Epidermal melanocyte (primary cell): ENCODE measurements around the gene TRPM8.

ENCODE experiments used
- DNase-seq: peaks from one replicate; pipeline ENCODE4 v3.0.0; 2011; ENCODE audit warnings: low spot score; ENCODE audit not compliant: insufficient read length

Gene TRPM8

DNA sequence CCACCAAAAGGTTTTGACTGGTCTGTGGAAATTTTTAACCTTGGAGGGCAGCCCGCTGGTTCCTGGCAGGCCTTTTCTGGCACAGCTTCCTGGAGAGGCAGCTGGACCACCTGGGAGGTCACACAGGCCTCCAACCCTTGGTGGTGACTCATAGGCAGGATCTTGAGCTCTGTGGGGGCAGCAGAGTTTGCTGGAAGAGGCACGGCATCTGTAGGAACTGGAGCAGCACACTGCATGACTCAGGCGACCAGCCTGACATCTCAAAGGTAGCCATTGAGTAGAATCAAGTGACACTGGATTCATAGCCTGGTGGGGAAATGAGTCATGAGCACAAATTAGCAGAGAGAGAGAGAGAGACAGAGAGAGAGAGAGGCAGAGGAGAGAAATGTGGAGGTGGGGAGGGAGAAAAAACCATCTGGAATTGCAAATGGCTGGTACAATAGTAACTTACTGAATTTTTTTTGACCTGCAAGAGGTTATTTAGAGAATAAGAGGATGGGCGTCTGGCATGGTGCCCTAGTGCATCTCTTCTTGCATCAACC, 57.4 kb downstream of the TRPM8 start:
- DNase-seq, result no peak

DNA sequence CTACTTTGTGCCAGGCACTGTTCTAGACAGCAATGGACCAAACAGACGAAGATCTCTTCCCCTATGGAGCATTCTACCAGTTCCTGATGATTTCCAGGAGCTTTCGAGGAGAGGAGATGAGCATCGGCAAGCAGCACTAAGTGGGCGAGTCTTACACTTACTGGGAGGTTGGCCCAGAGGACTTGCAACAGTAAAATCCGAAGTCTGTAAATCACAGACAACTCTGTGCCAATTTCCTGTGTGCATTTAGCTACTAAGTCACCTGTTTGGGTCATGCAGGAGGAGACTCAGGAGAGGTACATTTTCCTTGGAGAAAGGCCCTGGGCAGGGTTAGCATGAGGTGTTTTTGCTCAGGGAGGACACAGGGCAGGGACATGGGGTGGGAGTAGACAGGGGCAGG, 58.9 kb downstream of the TRPM8 start:
- DNase-seq, result no peak

DNA sequence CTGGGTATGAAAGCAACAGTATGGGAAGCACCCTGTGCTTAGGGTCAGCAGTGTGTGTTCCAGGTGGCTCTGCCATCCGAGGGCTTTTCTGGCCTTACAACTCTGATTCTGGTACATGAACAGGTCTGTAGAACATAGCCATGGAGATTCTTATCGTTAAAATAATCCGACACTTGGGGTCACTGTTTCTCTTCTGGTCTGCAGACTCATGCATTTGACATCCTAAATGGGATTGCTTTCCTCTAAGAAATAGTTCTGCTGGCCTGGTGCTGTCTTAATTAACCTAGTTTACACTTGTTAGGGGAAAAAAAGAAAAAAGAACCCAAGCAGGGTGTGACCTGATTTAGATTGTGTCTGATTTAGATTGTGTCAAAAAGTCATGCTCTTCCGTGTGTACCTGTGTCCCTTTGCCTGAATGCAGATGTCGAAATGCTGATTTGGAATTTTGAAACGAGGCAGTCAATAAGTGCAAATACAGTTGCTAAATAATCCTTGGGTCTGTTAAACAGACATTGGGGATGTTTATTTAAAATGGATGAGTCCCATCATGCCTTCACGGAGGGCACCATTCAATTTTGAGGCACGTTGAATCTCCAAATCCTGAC, 59.6 kb downstream of the TRPM8 start:
- peak; percentile 73 for DNase-seq

DNA sequence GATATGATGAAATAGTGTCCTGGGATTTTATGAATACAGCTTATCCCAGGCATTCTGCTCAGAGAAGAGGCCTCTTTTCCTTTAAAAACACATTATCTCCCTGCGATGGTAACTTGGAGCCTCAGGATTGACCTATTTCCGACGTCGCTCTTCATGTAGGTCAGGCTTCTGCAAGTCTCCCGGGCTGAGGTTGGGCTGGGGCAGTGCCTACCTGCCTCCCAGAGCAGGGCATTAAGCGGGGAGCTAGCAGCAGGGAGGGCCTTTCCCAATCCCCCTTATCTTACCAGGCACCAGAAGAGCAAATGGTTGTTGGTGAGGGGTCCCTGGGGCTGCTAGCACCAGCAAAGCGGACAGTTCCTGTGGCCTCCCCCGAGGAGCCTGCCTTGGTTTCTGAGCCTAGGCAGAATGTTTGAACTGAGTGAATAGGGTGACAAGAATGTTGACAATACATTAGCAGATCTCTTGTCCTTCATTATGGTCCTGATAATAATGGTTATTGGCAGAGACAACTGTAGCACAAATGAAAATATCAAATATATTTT, 60.2 kb downstream of the TRPM8 start:
- DNase-seq, result no peak

DNA sequence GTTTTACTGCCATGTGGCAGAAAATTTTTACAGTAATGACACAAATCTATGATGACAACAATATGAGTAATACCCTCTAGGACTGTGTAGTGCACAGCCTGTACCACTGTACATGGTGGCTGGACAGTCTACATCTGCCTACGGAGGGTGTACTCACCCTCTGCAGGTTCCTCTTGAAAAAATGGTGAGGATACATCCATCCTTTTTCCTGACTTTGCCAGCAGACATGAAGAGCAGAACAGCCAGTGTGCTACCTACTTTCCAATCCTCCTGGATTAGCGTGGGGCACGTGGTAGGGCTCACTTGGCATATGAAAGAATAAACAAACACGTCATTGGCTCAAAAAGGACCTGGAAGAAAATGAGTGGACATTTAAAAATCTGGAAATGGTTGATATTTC, 62.6 kb downstream of the TRPM8 start:
- DNase-seq, result no peak

DNA sequence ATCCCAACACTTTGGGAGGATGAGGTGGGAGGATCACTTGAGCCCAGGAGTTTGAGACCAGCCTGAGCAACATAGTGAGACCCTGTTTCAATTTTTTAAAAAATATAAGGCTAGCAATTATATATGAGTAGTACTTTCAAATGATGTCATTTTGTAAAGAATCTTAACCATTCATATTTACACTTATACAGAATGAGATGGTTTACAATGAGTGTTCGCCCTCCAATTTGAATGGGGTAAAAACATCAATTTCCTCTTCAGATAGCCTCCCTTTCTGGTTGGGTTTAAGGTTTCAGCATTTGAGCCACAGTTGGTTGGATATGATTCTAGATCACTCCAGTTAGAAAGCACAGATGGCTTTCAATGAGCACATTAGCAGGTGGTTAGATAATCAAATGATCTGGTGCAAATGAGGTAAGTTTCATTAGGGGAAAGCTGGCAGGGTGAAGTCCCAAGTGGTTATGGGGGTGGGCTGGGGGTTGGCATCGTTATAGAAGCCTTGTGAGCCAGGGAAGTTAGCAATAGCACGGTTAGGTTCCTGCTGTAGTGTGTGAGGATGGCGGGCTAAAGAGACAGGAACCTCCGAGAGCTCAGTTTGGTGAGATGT, 63.9 kb downstream of the TRPM8 start:
- DNase-seq, result no peak

DNA sequence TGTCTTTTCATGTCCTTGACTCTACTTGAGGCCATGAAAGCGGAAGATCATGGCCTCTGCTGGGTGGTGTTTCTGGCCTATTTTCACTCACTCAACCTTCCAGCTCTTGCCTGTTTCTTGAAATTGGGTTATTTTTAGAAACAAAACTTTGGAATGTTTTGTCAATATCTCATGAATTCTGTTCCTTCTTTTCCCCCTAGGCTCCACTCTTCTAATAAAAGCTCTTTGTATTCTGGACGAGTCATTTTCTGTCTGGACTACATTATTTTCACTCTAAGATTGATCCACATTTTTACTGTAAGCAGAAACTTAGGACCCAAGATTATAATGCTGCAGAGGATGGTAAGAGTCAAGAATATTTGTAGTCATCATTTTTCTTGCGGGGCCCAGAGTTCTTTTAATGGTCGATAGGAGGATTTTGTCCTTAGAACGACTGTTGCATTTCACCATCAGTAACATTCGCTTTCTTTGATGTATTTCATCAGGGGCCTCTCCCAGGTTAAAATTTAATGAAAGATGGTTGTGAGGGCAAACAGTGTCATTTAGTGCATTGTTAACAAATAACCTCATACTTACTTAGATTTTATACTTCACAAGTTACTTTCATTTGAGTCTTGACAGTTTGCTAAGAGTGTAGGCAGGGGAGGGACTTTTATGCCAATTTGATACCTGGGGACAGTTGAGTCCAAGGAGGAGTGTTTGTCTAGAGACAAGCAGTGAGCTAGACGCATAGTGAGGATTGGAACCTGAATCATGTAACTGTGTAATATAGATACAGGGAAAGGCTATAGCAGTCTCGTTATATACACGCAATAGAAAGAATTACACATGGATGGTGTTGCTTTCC, 64.6 kb downstream of the TRPM8 start:
- DNase-seq, result peak; percentile 62

DNA sequence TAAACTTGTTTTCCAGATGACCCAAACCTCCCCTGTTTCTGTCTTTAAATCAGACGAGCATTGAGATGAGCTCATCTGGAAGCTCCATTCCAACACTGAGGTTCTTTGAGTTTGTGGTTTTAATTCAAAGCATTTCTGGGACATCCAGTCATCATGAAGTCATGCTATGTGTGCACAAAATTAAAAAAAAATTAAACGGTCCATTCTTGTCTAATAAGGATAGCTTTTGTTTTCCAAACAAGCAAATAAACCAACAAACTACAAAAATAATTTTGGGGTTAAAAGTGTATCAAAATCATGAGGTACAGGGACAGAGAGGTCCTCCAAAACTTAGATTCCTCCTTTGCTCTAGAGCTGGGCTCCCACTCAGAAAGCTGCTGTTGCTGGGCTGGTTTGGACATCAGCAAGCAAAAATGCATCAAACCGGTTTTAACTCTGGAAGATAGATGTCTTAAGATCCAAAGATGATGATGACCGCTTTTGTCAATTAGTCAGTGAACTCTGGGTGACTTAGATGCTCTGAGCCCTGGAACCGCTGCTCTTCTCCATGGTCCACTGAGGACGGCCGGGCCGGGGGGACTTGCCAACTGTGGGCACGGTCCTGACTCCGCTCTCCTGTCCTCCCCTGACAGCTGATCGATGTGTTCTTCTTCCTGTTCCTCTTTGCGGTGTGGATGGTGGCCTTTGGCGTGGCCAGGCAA, 65.4 kb downstream of the TRPM8 start:
- DNase-seq, result no peak

DNA sequence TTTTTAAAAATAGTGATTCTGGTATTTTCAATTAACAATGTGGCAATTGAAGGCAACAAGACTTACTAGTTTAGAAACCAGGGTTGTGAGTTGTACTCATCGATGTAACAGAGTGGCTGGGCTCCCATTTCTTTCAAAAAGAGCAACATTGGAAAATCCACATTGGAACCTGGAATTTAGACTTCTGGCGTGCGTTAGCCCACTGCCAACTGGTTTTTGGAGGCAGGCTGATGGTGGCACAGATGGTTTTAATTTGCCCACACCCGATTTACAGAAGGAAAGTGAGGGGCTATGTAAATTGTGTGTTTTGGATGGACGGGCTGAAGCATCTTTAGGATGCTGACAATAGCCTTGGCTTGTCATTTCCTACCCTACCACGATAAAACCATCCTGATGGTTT, 66.3 kb downstream of the TRPM8 start:
- no peak for DNase-seq

DNA sequence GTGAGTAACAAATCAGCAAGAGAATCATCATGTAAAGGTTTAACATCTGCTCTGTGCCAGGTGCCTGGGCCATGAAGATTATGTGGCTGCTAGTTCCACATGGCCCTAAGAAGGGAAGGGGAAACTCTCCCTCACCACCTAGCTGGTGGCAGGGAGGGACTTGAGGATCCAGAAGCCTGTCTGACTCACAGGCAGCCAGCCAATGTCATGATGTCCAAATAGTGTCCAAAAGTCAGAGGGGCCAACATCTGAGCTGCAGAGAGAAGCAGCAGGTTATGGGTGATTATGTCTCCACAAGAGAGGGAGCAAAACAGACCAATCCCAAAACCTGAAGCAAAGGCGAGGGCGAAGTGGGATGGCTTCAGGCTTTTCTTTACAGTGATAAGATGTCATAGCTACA, 71.4 kb downstream of the TRPM8 start:
- DNase-seq, result no peak

DNA sequence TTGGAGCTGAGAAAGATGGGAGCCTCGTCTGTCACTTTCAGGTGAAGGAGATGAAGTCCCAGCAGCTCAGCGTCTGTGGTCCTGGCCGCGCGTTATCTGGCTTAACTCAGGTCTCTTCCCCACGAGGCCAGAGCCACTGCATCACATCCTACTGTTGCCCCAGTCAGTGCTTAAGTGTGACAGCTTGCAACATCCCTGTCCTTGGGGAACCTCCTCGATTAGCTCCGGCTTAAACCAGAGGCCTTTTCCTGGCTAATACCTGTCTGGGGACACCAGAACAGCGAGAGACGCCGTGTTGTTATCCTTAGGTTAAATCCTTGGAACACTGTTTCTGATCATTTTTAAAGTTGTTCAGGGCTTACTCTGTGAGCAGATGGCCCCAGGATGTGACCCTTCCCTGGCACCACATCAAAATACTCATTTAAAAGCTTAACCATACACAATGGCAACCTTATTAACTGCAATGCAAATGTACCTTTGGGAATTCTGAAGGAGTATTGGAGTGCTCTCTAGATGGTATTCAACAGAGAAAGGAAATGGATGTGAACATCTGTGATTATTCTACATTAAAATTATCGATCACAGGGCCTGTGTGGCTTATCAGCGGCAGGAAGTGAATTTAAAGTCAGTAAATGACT, 72.2 kb downstream of the TRPM8 start:
- no peak for DNase-seq

DNA sequence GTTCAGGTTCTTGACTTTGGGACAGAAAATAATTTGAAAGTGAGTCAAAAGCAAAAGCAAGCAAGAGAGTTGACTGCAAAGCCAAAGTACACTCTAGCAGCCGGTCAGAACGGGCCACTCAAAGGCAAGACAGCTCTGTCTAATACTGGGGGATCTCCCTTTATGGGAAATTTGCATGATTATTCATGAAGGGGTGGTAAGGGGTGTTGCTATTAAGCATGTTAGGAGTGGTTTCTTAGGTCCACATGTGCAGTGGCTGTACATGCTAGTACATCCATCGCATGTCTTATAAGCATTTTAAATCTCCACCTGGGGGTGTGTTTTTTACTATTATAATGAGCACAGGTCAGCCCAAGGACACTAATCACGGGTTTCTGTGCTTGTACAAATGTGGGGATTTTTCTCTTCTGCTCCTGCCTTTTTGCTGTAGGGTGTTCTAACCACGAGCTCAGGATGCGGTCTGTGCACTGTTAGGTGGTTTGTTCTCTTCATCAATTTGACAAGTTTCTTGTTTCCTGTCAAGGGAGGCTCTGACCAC, 73.2 kb downstream of the TRPM8 start:
- no peak for DNase-seq

DNA sequence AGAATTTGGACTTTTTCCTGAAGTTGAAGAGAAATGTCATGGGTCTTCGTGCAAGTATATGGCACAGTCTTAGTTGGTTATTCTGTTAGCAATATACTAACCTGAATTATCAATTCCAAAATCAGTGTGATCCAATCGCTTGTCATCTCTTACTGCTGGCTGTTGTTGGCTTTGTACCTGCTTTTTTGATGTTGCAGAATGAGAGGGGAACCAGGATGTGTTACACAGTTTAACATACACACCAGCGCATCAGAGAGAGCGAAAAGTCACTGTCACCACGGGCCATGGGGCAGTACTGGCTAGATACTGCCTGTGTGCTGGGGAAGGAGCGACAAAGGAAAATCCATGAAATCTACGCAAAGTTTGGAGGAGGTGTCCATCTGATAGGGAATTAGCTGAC, 74.0 kb downstream of the TRPM8 start:
- no peak for DNase-seq

DNA sequence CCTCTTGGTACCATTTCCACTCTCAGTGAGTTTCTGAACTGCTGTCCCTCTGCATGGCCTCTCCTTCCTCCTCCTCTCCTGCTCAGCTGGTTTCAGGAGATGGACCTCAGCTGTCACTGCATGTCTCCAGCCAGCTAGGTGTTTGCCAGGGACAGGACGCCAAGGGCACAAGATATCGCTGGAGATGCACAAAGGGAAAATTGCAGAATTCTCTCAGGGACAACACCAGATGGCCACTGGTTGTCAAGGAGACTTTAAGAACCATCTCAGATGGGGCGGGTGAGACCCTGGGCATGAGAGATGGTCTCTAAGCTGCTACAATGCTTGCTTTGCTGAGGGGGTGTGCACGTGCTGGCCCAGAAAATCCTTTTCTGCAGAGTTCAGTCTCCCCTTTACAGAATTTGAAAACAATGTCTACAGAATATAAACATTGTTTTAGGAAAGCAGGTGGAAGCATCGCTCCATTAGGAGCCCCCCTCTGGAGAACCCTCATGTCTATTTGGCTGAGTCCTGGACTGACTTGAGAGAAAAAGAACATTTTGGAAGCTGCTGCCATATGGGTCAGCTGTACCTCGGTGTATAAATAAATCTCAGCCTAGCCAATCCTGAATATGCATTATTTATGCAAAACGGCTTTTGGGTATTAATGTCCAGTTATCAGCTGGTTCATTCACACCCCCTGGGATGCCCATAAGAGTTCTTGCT, 75.5 kb downstream of the TRPM8 start:
- DNase-seq, result no peak

DNA sequence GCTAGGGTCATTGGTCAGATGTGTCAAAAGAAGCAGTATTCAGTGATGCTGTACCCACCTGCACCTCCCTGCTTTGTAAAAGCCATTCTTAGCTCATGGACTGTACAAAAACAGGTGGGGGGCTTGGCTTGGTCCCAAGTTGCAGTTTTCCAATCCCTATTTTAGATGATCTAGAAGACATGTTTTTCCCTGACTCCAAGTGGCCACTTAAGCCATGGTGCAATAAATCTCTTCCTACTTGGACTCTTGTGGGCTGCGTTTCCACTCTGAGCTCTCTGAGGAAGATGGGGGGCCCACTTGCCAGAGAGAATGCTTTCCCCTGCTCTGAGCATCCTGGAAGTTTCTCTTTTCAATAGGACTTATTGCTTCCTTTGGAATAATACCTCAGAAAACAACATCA, 76.3 kb downstream of the TRPM8 start:
- no peak for DNase-seq

DNA sequence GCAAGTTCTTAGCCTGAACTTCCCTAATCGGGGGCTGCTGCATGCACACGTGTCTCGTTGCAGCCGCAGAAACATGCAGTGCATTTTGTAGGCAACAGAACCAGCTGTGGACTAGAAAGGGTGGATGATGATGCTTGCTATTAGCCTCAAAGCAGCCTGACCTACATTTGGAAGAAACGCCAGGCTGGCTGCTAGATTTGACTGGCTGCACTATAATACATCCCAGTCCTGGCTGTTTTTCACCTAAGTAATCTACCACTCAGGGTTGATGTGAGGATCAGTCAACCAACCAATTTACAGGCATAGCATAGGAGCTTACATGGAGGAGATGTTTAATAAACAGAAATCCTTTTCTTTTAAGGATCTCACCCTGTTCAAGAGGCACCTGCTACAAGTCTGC, 77.0 kb downstream of the TRPM8 start:
- DNase-seq, result no peak

DNA sequence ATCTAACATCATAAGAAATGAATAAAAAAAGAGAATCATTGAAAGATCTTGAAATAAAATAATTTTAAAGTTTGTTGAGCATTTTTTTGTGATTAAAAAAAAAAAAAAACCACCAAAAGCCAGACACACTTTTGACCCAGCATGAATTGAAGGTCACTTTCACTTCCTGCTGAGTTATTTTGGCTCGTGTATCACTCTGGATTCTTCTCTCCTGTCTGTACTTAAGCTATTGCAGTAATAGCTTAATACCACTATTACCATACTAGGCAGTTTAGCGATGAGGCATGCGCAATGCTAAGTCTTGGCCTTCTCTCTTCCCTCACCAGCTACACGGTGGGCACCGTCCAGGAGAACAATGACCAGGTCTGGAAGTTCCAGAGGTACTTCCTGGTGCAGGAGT, 78.8 kb downstream of the TRPM8 start:
- DNase-seq, result no peak

DNA sequence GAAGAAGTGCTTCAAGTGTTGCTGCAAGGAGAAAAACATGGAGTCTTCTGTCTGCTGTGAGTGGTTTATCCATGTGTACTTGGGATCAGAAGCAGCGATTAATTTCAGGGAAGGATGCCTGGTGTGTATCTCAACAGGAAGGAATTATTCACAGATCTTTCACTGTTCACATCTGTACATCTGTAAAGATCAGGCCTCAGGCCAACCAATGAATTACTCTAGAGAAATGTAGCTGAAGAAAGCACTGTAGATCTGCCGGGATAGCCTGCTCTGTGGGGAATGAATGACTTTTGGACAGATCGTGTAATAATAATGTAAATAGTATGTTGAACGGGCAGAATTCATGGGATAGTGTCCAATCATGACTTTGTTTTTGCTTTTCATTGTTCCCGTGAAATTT, 79.3 kb downstream of the TRPM8 start:
- DNase-seq, result no peak

DNA sequence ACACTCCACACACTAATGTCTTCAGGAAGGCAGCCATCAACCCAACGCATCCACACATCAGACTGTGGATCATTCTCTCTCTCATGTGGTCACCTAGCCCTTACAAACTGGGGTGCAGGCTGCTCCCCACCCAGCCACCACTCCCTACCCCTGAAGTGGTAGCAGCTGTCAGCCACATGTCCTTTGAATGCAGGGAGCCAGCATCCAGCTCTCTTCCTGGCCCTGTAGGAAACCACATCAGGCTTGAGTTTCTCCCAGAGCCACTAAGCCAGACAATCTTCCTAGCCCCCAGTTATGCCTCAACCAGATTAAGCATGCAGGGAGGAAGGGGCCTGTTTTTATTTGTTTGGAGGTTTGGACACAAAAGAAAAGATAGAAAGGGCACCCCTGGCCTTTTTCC, 80.5 kb downstream of the TRPM8 start:
- DNase-seq, result no peak

DNA sequence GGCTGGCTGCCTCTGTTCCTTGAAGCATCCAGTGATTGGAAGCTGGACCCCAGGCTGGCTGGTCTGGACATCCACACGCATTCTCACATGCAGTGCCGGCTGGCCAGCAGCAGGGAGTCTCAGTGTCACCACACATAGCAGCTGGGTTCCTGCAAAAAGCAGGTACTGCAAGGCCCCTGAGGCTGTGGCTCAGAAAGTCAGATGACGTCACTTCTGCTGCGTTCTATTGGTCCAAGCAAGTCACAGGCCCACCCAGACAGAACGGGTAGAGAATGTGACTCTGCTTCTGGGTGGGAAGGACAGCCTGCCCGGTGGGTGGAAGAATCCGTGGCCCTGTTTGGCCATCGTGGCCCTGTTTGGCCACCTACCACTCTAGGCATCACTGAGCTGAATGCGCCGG, 82.0 kb downstream of the TRPM8 start:
- DNase-seq, result no peak
